Measurements from ENCODE around the gene MIS18A.
"Not testable (repeated sequence)": the region's sequence is repeated elsewhere in the genome, so short reads cannot be mapped to it uniquely, and the experiment has no call there.

The MIS18A gene

GRCh38 chr21:32278518-32279376, at the start of gene MIS18A:
Gene MIS18A, minus strand, starts transcription at chr21:32279049. Its CDS starts 35 bp downstream, at chr21:32279014.
- DNase-seq: peak; percentile 91 to 99

GRCh38 chr21:32328595-32328994, 49.7 kb upstream of the MIS18A start:
- no peak for DNase-seq

- DNase-seq: no peak
Measured at GRCh38 chr21:32325706-32326105, 46.9 kb upstream of the MIS18A start.

- DNase-seq: no peak
Measured at GRCh38 chr21:32322676-32323075, 43.8 kb upstream of the MIS18A start.

- DNase-seq: no peak
Measured at GRCh38 chr21:32322103-32322502, 43.3 kb upstream of the MIS18A start.

GRCh38 chr21:32321480-32321879, 42.6 kb upstream of the MIS18A start:
- DNase-seq: no peak

- DNase-seq: no peak
Measured at GRCh38 chr21:32320726-32321125, 41.9 kb upstream of the MIS18A start.

- no peak for DNase-seq
Measured at GRCh38 chr21:32320059-32320458, 41.2 kb upstream of the MIS18A start.

- DNase-seq: no peak
Measured at GRCh38 chr21:32319012-32319411, 40.2 kb upstream of the MIS18A start.

- no peak for DNase-seq
Measured at GRCh38 chr21:32317726-32318125, 38.9 kb upstream of the MIS18A start.

GRCh38 chr21:32316361-32317215, 37.7 kb upstream of the MIS18A start:
- no peak for DNase-seq

- DNase-seq: no peak
Measured at GRCh38 chr21:32315511-32316281, 36.8 kb upstream of the MIS18A start.

- no peak for DNase-seq
Measured at GRCh38 chr21:32314806-32315205, 36.0 kb upstream of the MIS18A start.

GRCh38 chr21:32312976-32313375, 34.1 kb upstream of the MIS18A start:
- DNase-seq: no peak

GRCh38 chr21:32312326-32312725, 33.5 kb upstream of the MIS18A start:
- DNase-seq: no peak

- DNase-seq: no peak
Measured at GRCh38 chr21:32311621-32312020, 32.8 kb upstream of the MIS18A start.

GRCh38 chr21:32310976-32311375, 32.1 kb upstream of the MIS18A start:
- DNase-seq: not testable (repeated sequence)

GRCh38 chr21:32309906-32310460, 31.1 kb upstream of the MIS18A start:
- DNase-seq: no peak

- DNase-seq: no peak
Measured at GRCh38 chr21:32308696-32309095, 29.8 kb upstream of the MIS18A start.

- no peak for DNase-seq
Measured at GRCh38 chr21:32307706-32308105, 28.9 kb upstream of the MIS18A start.

- no peak for DNase-seq
Measured at GRCh38 chr21:32306021-32306780, 27.4 kb upstream of the MIS18A start.

- DNase-seq: no peak
Measured at GRCh38 chr21:32304998-32305397, 26.1 kb upstream of the MIS18A start.

All from NCI-H187 (cell line).